DND-41 (cell line): Measurements from ENCODE around the gene ZFHX3.

Experiments used
- ATAC-seq: fragments of 200-7000 bp; cut with Tn5 transposase; 3 replicates; pipeline ENCODE4 v1.9.1; 2021; ENCODE audit warnings: low read depth; ENCODE audit not compliant: insufficient read depth
- DNase-seq: peaks from one replicate; pipeline ENCODE4 v3.0.0-alpha.2; 2020
- H2AFZ ChIP-seq: 2 replicates; pipeline ENCODE4 v1.6.0; 2012; ENCODE audit warnings: low read depth, low read length
- H3K27ac ChIP-seq: 2 replicates; pipeline ENCODE4 v1.5.1; 2012; ENCODE audit warnings: low read length, inconsistent platforms
- H3K27me3 ChIP-seq: fragments of 200-600 bp; sonication (generic); 2 replicates; pipeline ENCODE4 v1.6.0; 2012; ENCODE audit warnings: low read length, mild to moderate bottlenecking, inconsistent platforms; ENCODE audit not compliant: insufficient read depth, poor library complexity
- H3K36me3 ChIP-seq: 2 replicates; pipeline ENCODE4 v1.5.1; 2012; ENCODE audit warnings: low read length, inconsistent platforms; ENCODE audit not compliant: insufficient read depth
- H3K4me1 ChIP-seq: 2 replicates; pipeline ENCODE4 v1.5.1; 2012; ENCODE audit warnings: mild to moderate bottlenecking, low read length; ENCODE audit not compliant: insufficient read depth
- H3K4me2 ChIP-seq: 2 replicates; pipeline ENCODE4 v1.6.0; 2012; ENCODE audit warnings: mild to moderate bottlenecking, moderate library complexity, low read length, inconsistent platforms; ENCODE audit not compliant: insufficient read depth
- H3K4me3 ChIP-seq, 2 experiments: fragments of 200-600 bp in 1 of 2; shearing (Covaris generic) in 1 of 2; 2 replicates each; pipeline ENCODE4 v1.5.1; 2012 to 2016; ENCODE audit warnings: inconsistent platforms in 2 of 2, low read length in 2 of 2, mild to moderate bottlenecking in 2 of 2, low read depth in 1 of 2, moderate library complexity in 1 of 2
- H3K79me2 ChIP-seq: 2 replicates; pipeline ENCODE4 v1.6.0; 2012; ENCODE audit warnings: low read length, inconsistent platforms; ENCODE audit not compliant: insufficient read depth
- H3K9ac ChIP-seq: 2 replicates; pipeline ENCODE4 v1.6.0; 2012; ENCODE audit warnings: low read depth, mild to moderate bottlenecking, inconsistent platforms, low read length, moderate library complexity
- H3K9me3 ChIP-seq: 2 replicates; pipeline ENCODE4 v1.5.1; 2012; ENCODE audit warnings: low read length, moderate library complexity, mild to moderate bottlenecking, inconsistent platforms; ENCODE audit not compliant: insufficient read depth, severe bottlenecking
- H4K20me1 ChIP-seq: 2 replicates; pipeline ENCODE4 v1.6.0; 2012; ENCODE audit warnings: low read length; ENCODE audit not compliant: insufficient read depth
- EZH2 ChIP-seq: IDR thresholded peaks from 3 replicates; pipeline ENCODE4 v1.6.1; 2012; ENCODE audit warnings: borderline replicate concordance, low read depth, mild to moderate bottlenecking, moderate library complexity, low read length, inconsistent platforms; ENCODE audit not compliant: severe bottlenecking
- TF ChIP-seq, protein P1 (sequence below): IDR thresholded peaks from 2 replicates; pipeline ENCODE4 v1.5.1; 2012; ENCODE audit warnings: borderline replicate concordance, low read length, moderate library complexity, mild to moderate bottlenecking; ENCODE audit not compliant: poor library complexity, severe bottlenecking; ENCODE audit errors: extremely low read depth

The ZFHX3 gene

DNA sequence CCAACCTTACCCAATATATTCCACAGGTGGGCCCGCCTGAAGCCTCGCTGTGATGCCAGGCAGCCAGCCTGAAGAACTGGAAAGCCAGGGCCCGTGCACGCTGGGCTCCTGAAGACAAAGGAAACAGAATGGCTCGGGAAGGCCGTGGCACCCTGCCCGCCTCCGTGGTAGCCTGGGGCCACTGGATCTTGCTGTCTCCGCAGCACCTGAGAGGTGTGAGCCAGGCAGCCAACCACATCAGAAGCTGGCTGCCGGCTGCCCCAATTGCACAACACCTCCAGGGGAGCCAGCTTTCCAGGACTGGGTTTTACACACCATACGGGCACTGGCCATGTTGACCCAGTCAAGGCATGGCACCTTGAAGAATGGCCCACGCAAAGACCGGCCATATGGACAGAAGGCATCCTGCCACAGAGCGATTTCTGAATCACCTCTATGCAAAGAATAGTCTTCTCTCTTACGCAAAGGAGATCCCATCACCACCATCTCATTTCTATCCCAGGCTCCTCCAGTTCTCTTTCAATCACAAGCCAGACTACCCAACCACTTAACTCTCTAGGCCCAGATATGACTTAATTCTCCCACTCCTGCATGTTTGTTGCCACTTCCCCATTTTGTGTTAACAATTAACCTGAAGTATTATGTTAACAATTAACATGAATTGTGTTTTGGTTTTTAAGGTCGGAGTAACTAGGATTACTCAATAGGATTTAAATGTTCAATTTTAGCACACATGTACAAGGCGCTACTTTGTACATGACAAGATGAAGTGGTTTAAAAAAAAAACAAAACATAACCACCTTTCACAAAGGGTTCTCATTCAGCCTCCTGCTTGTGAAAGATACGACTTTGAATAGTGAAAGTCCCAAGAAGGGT is 32.1 kb downstream of the ZFHX3 start:
- no peak overlapping the region for H2AFZ ChIP-seq
- DNase-seq (no peak), ATAC-seq (no peak)
- no peaks in the 10 kb centered on the region for H3K4me1 ChIP-seq
- H3K79me2 ChIP-seq: 0 out of 2 replicates have a peak, but pooled peaks cover 3% of the 10 kb centered on the region
- no peak overlapping the region for H3K9ac ChIP-seq
- no peak overlapping the region for H3K4me2 ChIP-seq
- H3K27ac ChIP-seq: no peak overlapping the region
- peaks cover 24% of the 10 kb centered on the region; the same call in 1 of the 2 replicates for H4K20me1 ChIP-seq
- TF ChIP-seq, protein P1, sequence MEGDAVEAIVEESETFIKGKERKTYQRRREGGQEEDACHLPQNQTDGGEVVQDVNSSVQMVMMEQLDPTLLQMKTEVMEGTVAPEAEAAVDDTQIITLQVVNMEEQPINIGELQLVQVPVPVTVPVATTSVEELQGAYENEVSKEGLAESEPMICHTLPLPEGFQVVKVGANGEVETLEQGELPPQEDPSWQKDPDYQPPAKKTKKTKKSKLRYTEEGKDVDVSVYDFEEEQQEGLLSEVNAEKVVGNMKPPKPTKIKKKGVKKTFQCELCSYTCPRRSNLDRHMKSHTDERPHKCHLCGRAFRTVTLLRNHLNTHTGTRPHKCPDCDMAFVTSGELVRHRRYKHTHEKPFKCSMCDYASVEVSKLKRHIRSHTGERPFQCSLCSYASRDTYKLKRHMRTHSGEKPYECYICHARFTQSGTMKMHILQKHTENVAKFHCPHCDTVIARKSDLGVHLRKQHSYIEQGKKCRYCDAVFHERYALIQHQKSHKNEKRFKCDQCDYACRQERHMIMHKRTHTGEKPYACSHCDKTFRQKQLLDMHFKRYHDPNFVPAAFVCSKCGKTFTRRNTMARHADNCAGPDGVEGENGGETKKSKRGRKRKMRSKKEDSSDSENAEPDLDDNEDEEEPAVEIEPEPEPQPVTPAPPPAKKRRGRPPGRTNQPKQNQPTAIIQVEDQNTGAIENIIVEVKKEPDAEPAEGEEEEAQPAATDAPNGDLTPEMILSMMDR: no peak
- no peak for TF ChIP-seq EZH2
- no peak overlapping the region for H3K4me3 ChIP-seq
- H3K27me3 ChIP-seq: no peaks in the 10 kb centered on the region
- H3K9me3 ChIP-seq: no peaks in the 10 kb centered on the region
- H3K36me3 ChIP-seq: no peaks in the 10 kb centered on the region

DNA sequence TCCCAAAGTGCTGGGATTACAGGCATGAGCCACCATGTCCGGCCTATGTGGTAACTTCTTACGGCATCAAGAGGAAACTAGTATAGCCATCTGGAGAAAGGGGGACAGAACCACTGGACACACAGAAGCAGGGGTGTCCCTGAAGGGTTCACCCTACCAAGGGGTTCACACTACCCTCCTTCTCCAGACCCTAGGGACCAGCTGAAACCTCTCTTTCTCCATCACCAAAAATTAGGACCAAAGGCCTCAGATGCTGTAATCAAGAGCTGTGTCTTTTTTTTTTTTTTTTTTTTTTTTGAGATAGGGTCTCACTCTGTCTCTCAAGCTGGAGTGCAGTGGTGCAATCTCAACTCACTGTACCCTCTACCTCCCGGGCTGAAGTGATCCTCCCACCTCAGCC is 33.2 kb downstream of the ZFHX3 start:
- no peak for TF ChIP-seq EZH2
- TF ChIP-seq, protein P1: no peak
- peaks cover 31% of the 10 kb centered on the region; the same call in 1 of the 2 replicates for H4K20me1 ChIP-seq
- H3K4me1 ChIP-seq: no peaks in the 10 kb centered on the region
- DNase-seq: no peak
- H2AFZ ChIP-seq: no peak overlapping the region
- H3K36me3 ChIP-seq: no peaks in the 10 kb centered on the region
- H3K9me3 ChIP-seq: no peaks in the 10 kb centered on the region
- no peak overlapping the region for H3K4me3 ChIP-seq
- no peak overlapping the region for H3K27ac ChIP-seq
- no peaks in the 10 kb centered on the region for H3K27me3 ChIP-seq
- H3K4me2 ChIP-seq: no peak overlapping the region
- 0 out of 2 replicates have a peak, but pooled peaks cover 3% of the 10 kb centered on the region for H3K79me2 ChIP-seq
- H3K9ac ChIP-seq: no peak overlapping the region
- no peak for ATAC-seq

DNA sequence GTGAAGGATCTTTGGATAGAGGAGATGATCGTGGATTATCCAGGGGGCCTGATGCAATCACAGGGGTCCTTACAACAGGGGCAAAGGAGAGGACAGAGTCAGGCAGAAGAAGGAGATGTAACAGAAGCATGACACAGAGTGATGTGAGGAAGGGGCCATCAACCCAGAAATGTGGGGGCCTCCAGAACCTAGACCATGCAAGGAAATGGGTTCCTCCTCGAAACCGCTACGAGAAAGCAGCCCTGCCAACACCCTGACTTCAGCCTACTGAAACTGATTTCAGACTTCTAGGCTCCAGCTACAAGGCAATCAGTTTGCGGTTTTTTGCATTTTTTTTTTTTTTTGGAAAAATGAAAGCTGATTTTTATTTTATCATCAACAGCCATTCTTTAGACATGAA is 34.0 kb downstream of the ZFHX3 start:
- no peak overlapping the region for H3K4me3 ChIP-seq
- no peaks in the 10 kb centered on the region for H3K36me3 ChIP-seq
- no peak overlapping the region for H3K27ac ChIP-seq
- no peaks in the 10 kb centered on the region for H3K4me1 ChIP-seq
- ATAC-seq (no peak), DNase-seq (no peak)
- H3K27me3 ChIP-seq: no peaks in the 10 kb centered on the region
- no peak overlapping the region for H3K9ac ChIP-seq
- TF ChIP-seq EZH2: no peak
- no peak overlapping the region for H2AFZ ChIP-seq
- H3K4me2 ChIP-seq: no peak overlapping the region
- H3K79me2 ChIP-seq: 0 out of 2 replicates have a peak, but pooled peaks cover 3% of the 10 kb centered on the region
- H4K20me1 ChIP-seq: peaks cover 29% of the 10 kb centered on the region; the same call in 1 of the 2 replicates
- no peaks in the 10 kb centered on the region for H3K9me3 ChIP-seq

DNA sequence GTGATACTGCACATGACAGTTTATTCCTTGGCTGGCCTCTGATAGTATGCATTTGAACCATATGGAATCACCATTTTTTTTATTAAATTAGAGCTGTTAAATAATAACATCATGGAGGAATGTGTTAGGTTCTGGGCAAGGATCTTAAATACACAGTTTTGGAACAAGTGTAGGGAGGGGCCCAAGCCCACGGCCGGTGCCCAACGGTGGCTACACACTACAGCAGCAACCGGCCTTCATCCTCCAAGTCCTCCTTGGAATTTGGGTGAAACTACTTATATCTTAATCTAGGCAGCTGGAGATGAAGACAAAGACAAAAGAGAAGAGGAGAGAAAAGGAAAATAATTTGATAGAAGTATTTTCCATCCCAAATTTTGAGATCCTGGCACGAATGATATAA is 35.6 kb downstream of the ZFHX3 start:
- TF ChIP-seq, protein P1: no peak
- no peak for TF ChIP-seq EZH2
- Histone ChIP-seq H3K36me3 (no peaks in the 10 kb centered on the region), H3K27ac (no peak overlapping the region), H3K9ac (no peak overlapping the region), H3K4me2 (no peak overlapping the region), H3K79me2 (0 out of 2 replicates have a peak, but pooled peaks cover 3% of the 10 kb centered on the region), H3K4me3 (no peak overlapping the region), H4K20me1 (peaks cover 24% of the 10 kb centered on the region; the same call in 1 of the 2 replicates), H3K4me1 (no peaks in the 10 kb centered on the region), H3K27me3 (no peaks in the 10 kb centered on the region), H3K9me3 (no peaks in the 10 kb centered on the region), H2AFZ (no peak overlapping the region)
- DNase-seq: no peak
- no peak for ATAC-seq
